Natural killer cell treated with Interleukin-12 subunit alpha and Interleukin-12 subunit beta and Interleukin-15 and Interleukin-18, amount 100 ng/mL, for 72 hours (primary cell): Measurements from ENCODE around the gene RBM26. TPM values are rescaled to one million over a fixed set of nuclear protein-coding genes. Genes with fewer than 3 reads are reported as not detected.

ENCODE experiments used
- ATAC-seq, 2 donors: fragments of 150-1000 bp; cut with Tn5 transposase in 1 of 2; sonication (Bioruptor Pico), chemical (Tn5 transposase) in 1 of 2; 2 replicates each; pipeline ENCODE4 v1.10.0; 2021
- DNase-seq: peaks from one replicate; pipeline ENCODE4 v3.0.0; 2022; ENCODE audit warnings: low spot score
- H3K27ac Mint-ChIP-seq, 2 donors: 1 replicate in 1 of 2; 2 replicates in 1 of 2; pipeline ENCODE4 v1.8.0; 2022; ENCODE audit warnings: mixed read lengths in 2 of 2, mild to moderate bottlenecking in 1 of 2, moderate library complexity in 1 of 2
- H3K27me3 Mint-ChIP-seq, 2 donors: 1 replicate in 1 of 2; 2 replicates in 1 of 2; pipeline ENCODE4 v1.8.0; 2022; ENCODE audit warnings: mixed read lengths in 2 of 2
- H3K36me3 Mint-ChIP-seq: one replicate; pipeline ENCODE4 v1.8.0; 2022; ENCODE audit warnings: mixed read lengths
- H3K4me1 Mint-ChIP-seq, 2 donors: 1 replicate in 1 of 2; 2 replicates in 1 of 2; pipeline ENCODE4 v1.8.0; 2022; ENCODE audit warnings: low read depth in 2 of 2, mixed read lengths in 2 of 2, mild to moderate bottlenecking in 1 of 2
- H3K4me3 Mint-ChIP-seq: one replicate; pipeline ENCODE4 v1.8.0; 2022; ENCODE audit warnings: mixed read lengths
- H3K9me3 Mint-ChIP-seq: 2 replicates; pipeline ENCODE4 v1.8.0; 2022; ENCODE audit warnings: mixed read lengths
- total RNA-seq, 2 donors: library from RNA; stranded (reverse); gene quantifications; one replicate each; pipeline ENCODE4 v1.2.3, GENCODE V29; 2022

Gene RBM26
- total RNA-seq, 2 donors from 2014 or later = 50.1 to 79.4 TPM

DNA sequence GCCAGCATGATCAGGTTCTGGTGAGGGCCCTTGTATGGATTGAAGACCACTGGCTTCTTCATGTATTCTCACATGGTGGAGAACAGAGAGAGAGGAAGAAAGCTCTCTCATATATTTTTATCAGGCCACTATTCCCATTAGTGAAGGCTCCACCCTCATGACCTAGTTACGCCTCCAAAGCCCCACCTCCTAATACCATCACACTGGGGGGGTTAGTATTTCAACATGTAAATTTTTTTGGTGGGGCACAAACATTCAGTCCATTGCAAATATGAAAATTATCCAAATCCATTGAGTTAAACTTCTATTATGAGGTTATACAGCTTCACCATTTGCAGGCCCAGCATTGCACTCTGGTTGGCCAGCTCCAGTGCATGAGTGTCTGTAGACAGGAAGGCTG is 33.2 kb upstream of the RBM26 start:
- DNase-seq = no peak
- Mint-ChIP-seq H3K27ac (no peak overlapping the region), H3K27me3 (no peaks in the 10 kb centered on the region), H3K36me3 (no peaks in the 10 kb centered on the region), H3K4me3 (no peak overlapping the region), H3K4me1 (no peaks in the 10 kb centered on the region), H3K9me3 (no peaks in the 10 kb centered on the region)
- ATAC-seq = no peak

DNA sequence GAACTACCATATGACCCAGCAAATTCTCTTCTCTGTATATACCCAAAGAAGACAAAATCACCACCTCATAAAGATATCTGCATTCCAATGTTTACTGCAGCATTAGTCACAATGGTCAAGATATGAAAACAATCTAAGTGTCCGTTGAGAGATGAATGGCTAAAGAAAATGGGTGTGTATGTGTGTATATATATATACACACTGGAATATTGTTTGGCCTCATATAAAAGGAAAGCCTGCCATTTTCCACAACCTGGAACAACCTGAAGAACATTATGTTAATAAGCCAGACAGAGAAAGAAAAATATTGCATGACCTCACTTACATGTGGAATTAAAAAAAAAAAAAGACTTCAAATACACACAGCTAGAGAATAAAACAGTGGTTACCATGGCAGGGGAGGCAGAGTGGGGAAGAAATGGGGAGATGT is 29.5 kb upstream of the RBM26 start:
- Mint-ChIP-seq H3K4me1 (no peaks in the 10 kb centered on the region), H3K4me3 (no peak overlapping the region), H3K27me3 (no peaks in the 10 kb centered on the region), H3K36me3 (no peaks in the 10 kb centered on the region), H3K27ac (peak overlapping the region in 1 of 2 donors; percentile 56), H3K9me3 (no peaks in the 10 kb centered on the region)
- ATAC-seq (no peak), DNase-seq (no peak)

DNA sequence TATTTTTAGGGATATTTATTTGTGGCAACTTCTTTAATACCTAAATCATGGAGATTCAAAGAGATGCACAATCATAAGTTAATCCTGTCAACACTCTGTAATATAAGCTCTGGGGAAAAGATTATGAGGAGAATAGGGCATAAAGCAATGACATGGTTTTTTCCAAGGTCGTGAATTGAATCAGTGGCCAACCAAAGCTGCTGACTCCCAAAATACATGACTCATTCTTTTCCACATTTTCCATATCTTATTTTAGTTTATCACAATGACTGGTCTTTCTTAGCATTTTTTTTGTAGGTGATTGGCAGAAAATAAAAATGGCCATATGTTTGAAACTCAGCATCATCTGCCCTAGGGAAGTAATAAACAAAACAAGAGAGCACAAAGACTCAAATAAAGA is 28.5 kb upstream of the RBM26 start:
- Mint-ChIP-seq H3K4me1 (no peaks in the 10 kb centered on the region), H3K27me3 (no peaks in the 10 kb centered on the region), H3K27ac (no peak overlapping the region), H3K36me3 (no peaks in the 10 kb centered on the region), H3K4me3 (no peak overlapping the region), H3K9me3 (no peaks in the 10 kb centered on the region)
- ATAC-seq (no peak), DNase-seq (no peak)

DNA sequence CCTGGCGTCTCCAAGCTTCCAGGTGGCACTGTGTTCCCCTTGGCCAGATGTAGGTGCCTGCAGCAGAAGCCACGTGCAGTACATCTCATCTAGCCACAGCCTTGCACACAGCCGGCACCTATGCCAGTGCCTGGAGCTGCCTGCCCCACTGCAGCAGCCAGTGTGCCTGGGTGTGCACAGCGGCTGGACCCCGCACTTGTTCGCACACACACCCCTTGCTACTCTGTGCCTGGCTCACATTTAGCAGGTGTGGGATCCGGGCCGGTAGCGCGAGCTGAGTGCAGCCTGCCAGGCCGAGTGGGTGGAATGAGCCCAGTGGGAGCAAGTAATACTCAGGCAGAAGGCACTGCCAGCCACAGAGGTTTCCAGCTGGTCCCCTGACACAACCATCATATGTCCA is 26.9 kb upstream of the RBM26 start:
- Mint-ChIP-seq H3K27me3 (no peaks in the 10 kb centered on the region), H3K4me1 (peaks cover 0 to 1% of the 10 kb centered on the region in 2 donors), H3K36me3 (no peaks in the 10 kb centered on the region), H3K27ac (no peak overlapping the region), H3K9me3 (no peaks in the 10 kb centered on the region), H3K4me3 (no peak overlapping the region)
- no peak for DNase-seq
- no peak for ATAC-seq

DNA sequence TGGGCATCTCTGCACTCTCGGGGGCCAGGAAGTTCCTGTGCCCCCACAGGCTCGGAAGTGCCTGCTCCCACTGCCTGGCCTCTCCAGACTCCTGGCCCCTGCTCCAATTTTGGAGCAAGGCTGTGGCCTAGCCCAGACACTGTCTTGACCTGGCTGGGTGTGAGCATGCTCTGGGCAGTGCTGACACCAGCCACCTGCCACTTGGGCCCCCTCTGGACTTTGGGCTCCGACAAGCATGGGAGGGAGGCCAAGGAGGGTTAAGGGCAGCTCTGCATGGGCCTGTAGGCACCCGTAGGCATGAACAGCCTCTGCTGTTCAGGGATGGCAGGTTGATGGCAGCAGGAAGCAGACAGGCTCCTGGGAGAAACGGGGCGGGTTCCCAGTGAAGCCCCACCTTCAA is 26.0 kb upstream of the RBM26 start:
- Mint-ChIP-seq H3K4me3 (no peak overlapping the region), H3K36me3 (no peaks in the 10 kb centered on the region), H3K27ac (no peak overlapping the region), H3K27me3 (no peaks in the 10 kb centered on the region), H3K4me1 (peaks cover 0 to 8% of the 10 kb centered on the region in 2 donors), H3K9me3 (no peaks in the 10 kb centered on the region)
- DNase-seq (no peak), ATAC-seq (no peak)

DNA sequence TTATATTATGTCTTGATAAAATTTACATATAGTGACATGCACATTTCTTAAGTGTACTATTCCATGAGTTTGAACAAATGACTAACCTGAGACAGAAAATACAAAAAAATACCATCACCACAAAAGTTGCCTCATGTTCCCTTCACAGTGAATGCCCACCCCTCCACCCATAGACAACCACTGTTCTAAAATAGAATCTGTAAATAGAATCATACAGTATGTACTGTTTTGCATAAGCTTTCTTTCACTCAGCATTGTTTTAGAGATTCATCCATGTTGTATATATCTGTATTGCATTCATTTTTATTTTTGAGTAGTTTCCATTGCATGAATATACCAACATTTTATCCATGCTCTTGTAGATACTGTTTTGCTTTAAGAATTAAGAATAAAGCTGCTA is 23.3 kb upstream of the RBM26 start:
- Mint-ChIP-seq H3K27ac (no peak overlapping the region), H3K9me3 (no peaks in the 10 kb centered on the region), H3K4me1 (peaks cover 0 to 8% of the 10 kb centered on the region in 2 donors), H3K27me3 (no peaks in the 10 kb centered on the region), H3K4me3 (no peak overlapping the region), H3K36me3 (no peaks in the 10 kb centered on the region)
- ATAC-seq (no peak), DNase-seq (no peak)

DNA sequence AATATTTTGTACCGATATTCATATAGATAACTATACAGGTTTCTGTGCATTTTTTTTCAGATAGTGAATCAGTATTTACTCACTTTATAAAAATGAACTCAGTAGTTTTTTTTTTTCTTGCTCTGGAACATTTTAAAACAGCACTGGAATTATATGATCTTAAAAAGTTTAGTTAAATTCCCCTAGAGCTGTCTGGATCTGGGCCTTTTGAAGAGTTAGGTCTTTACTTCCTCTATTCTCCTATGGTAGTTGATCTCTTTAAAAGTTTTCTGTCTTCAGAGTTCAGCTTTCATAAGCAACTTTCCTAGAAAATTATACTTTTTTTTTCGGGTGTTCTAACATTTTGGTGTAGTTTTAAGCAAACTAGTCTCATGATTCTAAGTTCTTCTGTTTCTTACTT is 21.8 kb upstream of the RBM26 start:
- no peak for ATAC-seq
- Mint-ChIP-seq H3K4me1 (peaks cover 0 to 8% of the 10 kb centered on the region in 2 donors), H3K36me3 (no peaks in the 10 kb centered on the region), H3K4me3 (no peak overlapping the region), H3K9me3 (no peaks in the 10 kb centered on the region), H3K27me3 (no peaks in the 10 kb centered on the region), H3K27ac (peak overlapping the region in 1 of 2 donors; percentile 59)
- no peak for DNase-seq

DNA sequence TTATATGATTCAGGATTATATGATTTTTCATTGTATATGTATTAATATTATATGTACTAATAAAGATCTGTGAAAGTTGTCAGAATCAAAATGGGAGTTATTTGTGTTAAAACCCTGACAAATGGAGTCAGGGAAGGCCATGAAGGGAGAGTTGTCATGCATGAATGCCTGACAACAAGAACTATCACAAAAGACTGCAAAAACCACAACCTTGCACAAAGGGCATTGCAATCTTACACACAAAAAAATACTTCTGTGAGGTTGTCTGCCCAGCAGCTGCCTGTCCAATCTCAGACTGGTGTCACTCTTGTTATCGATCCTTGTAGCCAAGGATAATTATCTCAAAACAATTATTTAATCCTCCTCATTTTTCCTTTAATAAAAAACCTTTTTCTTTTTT is 21.2 kb upstream of the RBM26 start:
- Mint-ChIP-seq H3K4me1 (peaks cover 0 to 8% of the 10 kb centered on the region in 2 donors), H3K27me3 (no peaks in the 10 kb centered on the region)
- DNase-seq = no peak

DNA sequence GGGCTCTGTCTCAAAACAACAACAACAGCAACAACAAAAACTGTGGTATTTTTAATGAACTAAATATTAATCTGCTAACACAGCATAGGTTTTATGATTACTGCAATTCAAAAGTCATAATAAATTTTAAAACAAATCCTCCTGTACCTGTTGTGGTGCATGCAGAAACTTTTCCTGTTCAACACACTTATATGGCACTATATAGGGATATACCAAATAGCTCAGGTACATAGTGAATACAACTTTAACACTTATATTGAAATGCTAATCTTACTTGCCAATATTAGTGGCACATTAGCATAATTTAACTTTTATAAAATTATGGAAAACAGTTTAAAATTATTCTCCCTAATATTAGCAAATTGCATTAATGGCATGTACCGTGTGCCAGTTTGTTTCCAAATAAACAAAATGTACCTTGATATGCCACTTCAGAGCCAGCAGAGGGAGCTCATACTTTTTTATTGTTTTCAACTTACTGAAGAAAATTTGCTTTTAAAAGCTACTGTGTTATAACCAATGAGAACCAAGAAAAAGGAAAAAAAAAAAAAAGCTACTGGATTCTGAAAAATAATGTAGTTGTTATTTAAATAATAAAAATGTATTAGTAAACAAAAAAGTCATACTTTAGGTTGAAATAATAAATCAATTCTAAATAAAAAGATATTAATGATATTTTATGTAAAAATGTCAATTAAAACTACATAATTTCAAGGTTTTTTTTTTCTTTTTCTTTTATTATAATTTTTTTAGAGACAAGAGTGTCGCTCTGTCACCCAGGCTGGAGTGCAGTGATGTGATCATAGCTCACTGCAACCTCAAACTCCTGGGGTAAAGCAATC is 18.0 kb upstream of the RBM26 start:
- no peak for DNase-seq
- Mint-ChIP-seq H3K27me3 (no peaks in the 10 kb centered on the region), H3K36me3 (no peaks in the 10 kb centered on the region), H3K4me1 (peaks cover 0 to 8% of the 10 kb centered on the region in 2 donors), H3K4me3 (no peak overlapping the region), H3K27ac (no peak overlapping the region), H3K9me3 (no peaks in the 10 kb centered on the region)
- ATAC-seq = no peak

More for the DNA sequence above, 21.2 kb upstream of the RBM26 start:
- Mint-ChIP-seq H3K27ac (no peak overlapping the region), H3K9me3 (no peaks in the 10 kb centered on the region), H3K4me3 (no peak overlapping the region), H3K36me3 (no peaks in the 10 kb centered on the region)
- no peak for ATAC-seq

DNA sequence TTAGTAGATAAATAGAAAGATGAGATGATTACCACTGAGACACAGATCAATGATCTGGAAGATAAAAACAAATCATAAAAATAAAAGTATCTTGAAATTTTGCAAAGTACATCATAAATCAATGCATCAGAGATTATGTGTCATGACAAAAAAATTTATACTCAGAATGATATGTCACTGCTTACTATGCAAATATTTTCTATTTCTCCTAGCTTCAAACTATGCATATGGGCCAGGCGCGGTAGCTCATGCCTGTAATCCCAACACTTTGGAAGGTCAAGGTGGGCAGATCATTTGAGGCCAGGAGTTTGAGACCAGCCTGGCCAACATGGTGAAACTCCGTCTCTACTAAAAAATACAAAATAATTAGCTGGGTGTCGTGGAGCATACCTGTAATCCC is 17.3 kb upstream of the RBM26 start:
- DNase-seq (no peak), ATAC-seq (no peak)
- Mint-ChIP-seq H3K4me1 (peaks cover 0 to 8% of the 10 kb centered on the region in 2 donors), H3K9me3 (no peaks in the 10 kb centered on the region), H3K27me3 (no peaks in the 10 kb centered on the region), H3K27ac (no peak overlapping the region), H3K4me3 (no peak overlapping the region), H3K36me3 (no peaks in the 10 kb centered on the region)

DNA sequence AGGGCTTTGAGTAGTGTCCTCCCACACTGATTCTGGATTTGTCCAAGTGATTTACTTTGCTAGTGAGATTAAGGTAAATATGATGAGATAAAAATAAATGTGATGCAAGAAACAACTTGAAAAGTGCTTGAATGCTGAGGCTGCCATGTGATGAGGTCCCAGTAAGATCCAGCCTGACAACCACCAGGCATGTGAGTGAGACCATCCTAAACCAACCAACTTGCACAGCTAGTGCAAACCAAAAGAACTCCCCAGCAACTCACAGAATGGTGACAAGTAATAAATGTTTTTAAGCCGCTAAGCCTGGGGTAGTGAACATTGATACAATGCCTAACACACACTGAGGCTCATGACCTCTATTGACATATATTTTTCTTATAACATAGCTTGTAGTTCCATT is 13.3 kb upstream of the RBM26 start:
- Mint-ChIP-seq H3K27me3 (no peaks in the 10 kb centered on the region), H3K36me3 (no peaks in the 10 kb centered on the region), H3K4me3 (no peak overlapping the region), H3K9me3 (no peaks in the 10 kb centered on the region), H3K27ac (no peak overlapping the region), H3K4me1 (no peaks in the 10 kb centered on the region)
- no peak for ATAC-seq
- no peak for DNase-seq

DNA sequence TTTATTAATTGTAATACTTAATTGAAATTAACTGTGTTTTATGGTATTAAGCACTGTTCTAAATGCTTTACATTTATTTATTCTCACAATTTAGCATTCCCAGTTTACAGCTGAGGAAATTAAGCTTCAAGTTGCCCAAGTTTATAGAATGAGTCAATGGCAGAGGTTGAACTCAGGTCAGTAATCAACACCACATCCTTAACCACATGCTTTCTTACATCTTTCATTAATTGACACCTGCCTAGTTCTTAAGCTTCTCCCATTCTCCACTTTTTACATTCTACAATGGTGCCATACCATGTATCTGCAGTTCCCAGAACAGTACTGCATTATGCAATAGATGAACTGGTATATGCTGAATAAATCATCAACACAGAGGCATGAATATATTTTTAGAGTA is 11.7 kb upstream of the RBM26 start:
- ATAC-seq (no peak), DNase-seq (no peak)
- H3K27ac Mint-ChIP-seq = no peak overlapping the region
- H3K36me3 Mint-ChIP-seq = no peaks in the 10 kb centered on the region
- H3K4me1 Mint-ChIP-seq = no peaks in the 10 kb centered on the region
- H3K4me3 Mint-ChIP-seq = no peak overlapping the region
- H3K9me3 Mint-ChIP-seq = no peaks in the 10 kb centered on the region
- no peaks in the 10 kb centered on the region for H3K27me3 Mint-ChIP-seq

DNA sequence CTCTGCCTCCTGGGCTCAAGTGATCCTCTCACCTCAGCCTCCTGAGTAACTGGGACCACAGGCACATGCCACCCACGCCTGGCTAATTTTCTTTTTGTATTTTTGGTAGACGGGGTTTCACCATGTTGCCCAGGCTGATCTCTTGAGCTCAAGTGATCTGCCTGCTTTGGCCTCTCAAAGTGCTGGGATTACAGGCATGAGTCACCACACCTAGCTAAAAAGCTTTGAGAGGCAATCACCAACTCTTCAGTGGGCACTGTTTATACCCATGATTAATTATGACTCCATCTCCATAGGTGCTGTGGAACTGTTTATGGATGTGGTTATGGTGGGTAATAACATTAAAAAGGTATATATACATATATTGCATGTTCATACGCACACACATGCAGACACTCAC is 7.5 kb upstream of the RBM26 start:
- no peaks in the 10 kb centered on the region for H3K36me3 Mint-ChIP-seq
- H3K4me3 Mint-ChIP-seq = no peak overlapping the region
- H3K27ac Mint-ChIP-seq = no peak overlapping the region
- no peak for DNase-seq
- H3K4me1 Mint-ChIP-seq = peaks cover 3 to 9% of the 10 kb centered on the region in 2 donors
- H3K9me3 Mint-ChIP-seq = no peaks in the 10 kb centered on the region
- ATAC-seq = no peak
- H3K27me3 Mint-ChIP-seq = no peaks in the 10 kb centered on the region

DNA sequence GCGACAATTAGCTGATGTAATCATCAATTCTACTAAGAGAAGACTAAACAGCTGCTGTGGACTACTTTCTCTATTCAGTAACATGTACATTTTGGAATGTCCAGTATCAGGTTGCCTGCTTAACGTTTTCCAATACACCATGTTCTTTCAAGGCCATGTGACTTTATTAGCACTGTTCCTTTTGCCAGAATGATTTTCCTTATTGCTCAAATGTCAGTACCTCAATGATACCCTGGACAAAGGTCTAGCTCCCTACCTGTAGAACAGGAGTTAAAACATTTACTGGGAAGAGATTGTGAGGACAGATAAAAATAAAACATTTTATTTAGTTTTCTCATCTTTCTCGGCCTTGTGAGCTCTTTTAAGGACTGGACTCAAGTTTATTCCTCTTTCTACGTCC is 3.8 kb upstream of the RBM26 start:
- H3K27ac Mint-ChIP-seq = no peak overlapping the region
- DNase-seq (no peak), ATAC-seq (no peak)
- no peaks in the 10 kb centered on the region for H3K27me3 Mint-ChIP-seq
- no peak overlapping the region for H3K4me3 Mint-ChIP-seq
- no peaks in the 10 kb centered on the region for H3K36me3 Mint-ChIP-seq
- no peaks in the 10 kb centered on the region for H3K9me3 Mint-ChIP-seq
- peaks cover 12 to 27% of the 10 kb centered on the region in 2 donors for H3K4me1 Mint-ChIP-seq
